GM12878 (cell line): ENCODE measurements around the gene ASRGL1. TPM values are rescaled to one million over a fixed set of nuclear protein-coding genes. Genes with fewer than 3 reads are reported as not detected.

ENCODE experiments used
- ATAC-seq: fragments of 200-7000 bp; cut with Tn5 transposase; 3 replicates; pipeline ENCODE4 v1.9.1; 2020; ENCODE audit warnings: mild to moderate bottlenecking, moderate library complexity
- BruUV-seq: library from RNA; stranded (reverse); fragments of 400-500 nt; replicated peaks from 2 replicates; lab custom pipeline; 2021; lab: Mats Ljungman, UMichigan
- CTCF ChIA-PET: fragments of 300-600 bp; sonication (Branson Sonifier 250); formaldehyde crosslinking; extraction: SDS; loops from one replicate; lab custom pipeline; 2021; ENCODE audit warnings: inconsistent platforms; lab: Yijun Ruan, JAX
- POLR2A ChIA-PET: fragments of 350-600 bp; formaldehyde crosslinking; extraction: SDS; loops from one replicate; lab custom pipeline; 2021; ENCODE audit warnings: inconsistent platforms; lab: Charles Lee
- RAD21 ChIA-PET: fragments of 300-600 bp; sonication (Branson Sonifier 250); formaldehyde crosslinking; loops from one replicate; lab custom pipeline; 2023; ENCODE audit warnings: antibody characterized with exemption; ENCODE audit not compliant: unreplicated experiment; lab: Charles Lee
- SMC1A ChIA-PET: fragments of 300-600 bp; sonication (Branson Sonifier 250); formaldehyde crosslinking; loops from one replicate; lab custom pipeline; 2023; ENCODE audit not compliant: unreplicated experiment, uncharacterized antibody; lab: Charles Lee
- DNase-seq: peaks from one replicate; pipeline ENCODE4 v3.0.0-alpha.2; 2011; ENCODE audit warnings: low read depth, low spot score
- FAIRE-seq: peaks from 3 replicates; lab custom pipeline; 2011; peaks lifted over from hg19 to GRCh38; lab: Jason Lieb, UNC
- H2AFZ ChIP-seq: 2 replicates; pipeline ENCODE4 v1.6.0; 2011; ENCODE audit warnings: low read depth, low read length, control low read depth; ENCODE audit not compliant: control insufficient read depth
- H3K27ac ChIP-seq: 2 replicates; pipeline ENCODE4 v1.5.1; 2011; ENCODE audit warnings: control low read depth; ENCODE audit not compliant: control insufficient read depth, insufficient read depth
- H3K27me3 ChIP-seq, 2 experiments: replicated peaks in 1 of 2; 2 replicates each; pipeline versions ENCODE4 v1.6.0 to v1.6.1; 2011; ENCODE audit warnings: low read length in 1 of 2; ENCODE audit not compliant: control insufficient read depth in 2 of 2, insufficient read depth in 2 of 2
- H3K36me3 ChIP-seq, 2 experiments: 2 replicates each; pipeline ENCODE4 v1.5.1; 2011; ENCODE audit warnings: low read length in 1 of 2; ENCODE audit not compliant: control insufficient read depth in 2 of 2, insufficient read depth in 2 of 2
- H3K4me1 ChIP-seq: 2 replicates; pipeline ENCODE4 v1.6.1; 2011; ENCODE audit warnings: mild to moderate bottlenecking, low read length, moderate library complexity, mixed read lengths; ENCODE audit not compliant: control insufficient read depth, insufficient read depth
- H3K4me2 ChIP-seq: 2 replicates; pipeline ENCODE4 v1.6.0; 2011; ENCODE audit warnings: control low read depth; ENCODE audit not compliant: control insufficient read depth, insufficient read depth
- H3K4me3 ChIP-seq: fragments of 200-600 bp; sonication (generic); 2 replicates; pipeline ENCODE4 v1.5.1; 2016
- H3K79me2 ChIP-seq: 2 replicates; pipeline ENCODE4 v1.6.0; 2011; ENCODE audit warnings: low read length; ENCODE audit not compliant: control insufficient read depth, insufficient read depth
- H3K9ac ChIP-seq: 2 replicates; pipeline ENCODE4 v1.8.0; 2011; ENCODE audit warnings: low read length, control low read depth, mixed read lengths; ENCODE audit not compliant: control insufficient read depth, insufficient read depth
- H3K9me3 ChIP-seq: replicated peaks from 3 replicates; pipeline ENCODE4 v1.5.1; 2011; ENCODE audit warnings: mild to moderate bottlenecking, low read length; ENCODE audit not compliant: control insufficient read depth, insufficient read depth
- H4K20me1 ChIP-seq: 2 replicates; pipeline ENCODE4 v1.6.0; 2011; ENCODE audit not compliant: control insufficient read depth, insufficient read depth
- ATF7 ChIP-seq: fragments of 450-650 bp; IDR thresholded peaks from 2 replicates; pipeline ENCODE4 v1.6.1; 2016; ENCODE audit warnings: low read depth, mild to moderate bottlenecking
- CEBPB ChIP-seq, 2 experiments: fragments of 150-350 bp in 1 of 2; IDR thresholded peaks; 2 replicates each; pipeline ENCODE4 v1.6.1; 2012 to 2014; ENCODE audit warnings: low read depth in 2 of 2, low read length in 2 of 2, borderline replicate concordance in 1 of 2, inconsistent platforms in 1 of 2
- DPF2 ChIP-seq: fragments of 450-650 bp; IDR thresholded peaks from 2 replicates; pipeline ENCODE4 v1.6.1; 2017; ENCODE audit warnings: mild to moderate bottlenecking
- ETV6 ChIP-seq, 2 experiments: fragments of 450-650 bp in 1 of 2; IDR thresholded peaks in 1 of 2; conservative IDR thresholded peaks in 1 of 2; 2 replicates each; pipeline ENCODE4 v1.6.1; 2014; ENCODE audit warnings: antibody characterized with exemption in 1 of 2, borderline replicate concordance in 1 of 2, low read depth in 1 of 2, mild to moderate bottlenecking in 1 of 2, moderate library complexity in 1 of 2
- IKZF1 ChIP-seq: fragments of 450-650 bp; conservative IDR thresholded peaks from 2 replicates; pipeline ENCODE4 v1.6.1; 2017; ENCODE audit warnings: antibody characterized with exemption, mild to moderate bottlenecking
- NFXL1 ChIP-seq: fragments of 450-650 bp; IDR thresholded peaks from 2 replicates; pipeline ENCODE4 v1.6.1; 2017; ENCODE audit warnings: antibody characterized with exemption, mild to moderate bottlenecking, borderline replicate concordance
- ZNF274 ChIP-seq: IDR thresholded peaks from one replicate; pipeline ENCODE4 v1.8.0; 2011; ENCODE audit not compliant: insufficient read length, insufficient read depth
- WGBS: methylation state at CpG from one replicate; pipeline ENCODE4 v1.1.6; 2016; ENCODE audit warnings: low lambda C conversion rate; ENCODE audit not compliant: insufficient replicate concordance, insufficient coverage; ENCODE audit errors: missing lambda C conversion rate; 5-methylcytosine and 5-hydroxymethylcytosine counted together
- in situ Hi-C: fragments of 300-500 bp; cut with MboI; formaldehyde crosslinking; loops from 9 replicates; pipeline ENCODE4 v1.14.3; 2018; ENCODE audit warnings: mixed read lengths
- intact Hi-C: fragments of 100-400 bp; cut with micrococcal nuclease; formaldehyde crosslinking; loops from one replicate; pipeline ENCODE4 v1.14.2; 2022; ENCODE audit not compliant: unreplicated experiment
- polyA plus RNA-seq, 11 experiments: library from polyadenylated mRNA; depleted of rRNA in 4 of 11; unstranded in 6 of 11; stranded (reverse) in 5 of 11; fragments of >200 nt; fragmentation: Nextera tagmentation in 4 of 11; fragmentation: Illumina TruSeq in 1 of 11; extraction: Ambion mirVana in 4 of 11; extraction: Trizol in 1 of 11; gene quantifications; 1 replicate in 1 of 11; 2 replicates in 10 of 11; pipeline versions ENCODE4 v1.2.1 to v1.2.3, GENCODE V29; 2011 to 2016; ENCODE audit warnings: inconsistent platforms in 2 of 11, missing spikeins in 2 of 11, low read depth in 1 of 11
- total RNA-seq, 4 experiments: library from RNA; depleted of rRNA in 3 of 4; stranded (reverse); fragments of >200 nt in 3 of 4; fragmentation: Illumina TruSeq in 1 of 4; extraction: Trizol in 1 of 4; gene quantifications; 2 replicates each; pipeline versions ENCODE4 v1.2.1 to v1.2.3, GENCODE V29; 2013 to 2021
- TF ChIP-seq, protein P1 (sequence below): IDR thresholded peaks from 2 replicates; pipeline ENCODE4 v1.6.1; 2012; ENCODE audit warnings: low read depth, low read length, improper control_type of control experiment

Gene ASRGL1
- total and polyA plus RNA-seq, 10 of the 15 experiments (the other 5 are each of a cell fraction or from before 2014, with no cell fraction given) = 0.97 to 24.5 (median 4.8) TPM

GRCh38 chr11:62404901-62405300, 67.7 kb downstream of the ASRGL1 start:
- no peak for FAIRE-seq
- Histone ChIP-seq H3K27me3 (no peaks in the 10 kb centered on the region), H3K4me1 (no peaks in the 10 kb centered on the region), H3K9ac (no peak overlapping the region), H2AFZ (no peak overlapping the region), H4K20me1 (no peaks in the 10 kb centered on the region), H3K4me3 (no peak overlapping the region), H3K36me3 (no peaks in the 10 kb centered on the region), H3K79me2 (no peaks in the 10 kb centered on the region), H3K9me3 (no peaks in the 10 kb centered on the region), H3K27ac (no peak overlapping the region), H3K4me2 (no peak overlapping the region)
- ChIA-PET CTCF (interaction anchor here (2.4 kb wide), 1 partner anchor 10 kb away, joined by 10 read pairs; no protein-coding TSS in a partner anchor), SMC1A (interaction anchor here (1.1 to 1.8 kb wide), 2 partner anchors 10 to 12 kb away, joined by 3 to 4 read pairs; no protein-coding TSS in a partner anchor), POLR2A (interaction anchor here (0.7 kb wide), 1 partner anchor 17 kb away, joined by 5 read pairs; no protein-coding TSS in a partner anchor), RAD21 (no interaction called here)
- no peak for ATAC-seq
- TF ChIP-seq, protein P1, sequence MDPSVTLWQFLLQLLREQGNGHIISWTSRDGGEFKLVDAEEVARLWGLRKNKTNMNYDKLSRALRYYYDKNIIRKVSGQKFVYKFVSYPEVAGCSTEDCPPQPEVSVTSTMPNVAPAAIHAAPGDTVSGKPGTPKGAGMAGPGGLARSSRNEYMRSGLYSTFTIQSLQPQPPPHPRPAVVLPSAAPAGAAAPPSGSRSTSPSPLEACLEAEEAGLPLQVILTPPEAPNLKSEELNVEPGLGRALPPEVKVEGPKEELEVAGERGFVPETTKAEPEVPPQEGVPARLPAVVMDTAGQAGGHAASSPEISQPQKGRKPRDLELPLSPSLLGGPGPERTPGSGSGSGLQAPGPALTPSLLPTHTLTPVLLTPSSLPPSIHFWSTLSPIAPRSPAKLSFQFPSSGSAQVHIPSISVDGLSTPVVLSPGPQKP = no peak
- TF ChIP-seq ZNF274 (no peak), DPF2 (no peak), NFXL1 (no peak), ETV6 (conservative IDR thresholded peaks at IDR 0.05 in 1 of 2, IDR thresholded peaks at IDR 0.05 in 1 of 2; ENCODE audit: borderline replicate concordance in 1 of 2, low read depth in 1 of 2) (no peak), ATF7 (no peak), CEBPB (IDR thresholded peaks at IDR 0.05; ENCODE audit: borderline replicate concordance in 1 of 2, low read depth in 2 of 2, low read length in 2 of 2) (no peak), IKZF1 (no peak)
- intact Hi-C loops (no loop called here), in situ Hi-C loops (no loop called here)
- DNase-seq = no peak
- 6% methylated on average over 5 of the region's 5 CpGs for WGBS
- BruUV-seq = no TSS peak
